Keratinocyte (primary cell): ENCODE results near the gene LGI4. TPM values are rescaled to one million over a fixed set of nuclear protein-coding genes. Genes with fewer than 3 reads are reported as not detected.
"Not testable (repeated sequence)": the region's sequence is repeated elsewhere in the genome, so short reads cannot be mapped to it uniquely, and the experiment has no call there.

Source experiments
- DNase-seq: peaks from one replicate; pipeline ENCODE4 v3.0.0-alpha.2; 2011; ENCODE audit warnings: low read depth, missing footprints, low spot score
- FAIRE-seq: peaks from 2 replicates; lab custom pipeline; 2011; peaks lifted over from hg19 to GRCh38; lab: Jason Lieb, UNC
- H2AFZ ChIP-seq: 2 replicates; pipeline ENCODE4 v1.6.0; 2012; ENCODE audit warnings: low read length, control low read depth, inconsistent platforms; ENCODE audit not compliant: control insufficient read depth
- H3K27ac ChIP-seq: 2 replicates; pipeline ENCODE4 v1.5.1; 2011; ENCODE audit warnings: low read length; ENCODE audit not compliant: control insufficient read depth, insufficient read depth
- H3K27me3 ChIP-seq: 3 replicates; pipeline ENCODE4 v1.6.0; 2011; ENCODE audit warnings: low read length; ENCODE audit not compliant: control insufficient read depth, insufficient read depth; ENCODE audit errors: extremely low read depth
- H3K36me3 ChIP-seq, 2 experiments: 2 replicates in 1 of 2; 3 replicates in 1 of 2; pipeline ENCODE4 v1.5.1; 2011; ENCODE audit warnings: low read length in 2 of 2, mild to moderate bottlenecking in 1 of 2; ENCODE audit not compliant: control insufficient read depth in 2 of 2, insufficient read depth in 2 of 2; ENCODE audit errors: extremely low read depth in 1 of 2
- H3K4me1 ChIP-seq: 3 replicates; pipeline ENCODE4 v1.5.1; 2011; ENCODE audit warnings: low read length; ENCODE audit not compliant: control insufficient read depth, insufficient read depth; ENCODE audit errors: extremely low read depth
- H3K4me2 ChIP-seq: 3 replicates; pipeline ENCODE4 v1.6.0; 2011; ENCODE audit warnings: low read depth, low read length; ENCODE audit not compliant: control insufficient read depth, insufficient read depth; ENCODE audit errors: extremely low read depth
- H3K4me3 ChIP-seq, 3 experiments: fragments of 200-600 bp in 1 of 3; sonication (generic) in 1 of 3; 2 replicates in 2 of 3; 3 replicates in 1 of 3; pipeline ENCODE4 v1.5.1; 2011 to 2016; ENCODE audit warnings: low read length in 3 of 3, mild to moderate bottlenecking in 3 of 3, control low read depth in 2 of 3, inconsistent platforms in 1 of 3, low read depth in 1 of 3, mixed read lengths in 1 of 3, mixed run types in 1 of 3, moderate library complexity in 1 of 3; ENCODE audit not compliant: control insufficient read depth in 2 of 3, insufficient read depth in 2 of 3; ENCODE audit errors: extremely low read depth in 1 of 3
- H3K79me2 ChIP-seq: 2 replicates; pipeline ENCODE4 v1.6.0; 2012; ENCODE audit warnings: low read length; ENCODE audit not compliant: control insufficient read depth, insufficient read depth
- H3K9ac ChIP-seq: 3 replicates; pipeline ENCODE4 v1.6.0; 2011; ENCODE audit warnings: low read length; ENCODE audit not compliant: control insufficient read depth, insufficient read depth; ENCODE audit errors: extremely low read depth
- H3K9me1 ChIP-seq: 3 replicates; pipeline ENCODE4 v1.6.0; 2011; ENCODE audit warnings: low read length; ENCODE audit not compliant: control insufficient read depth, insufficient read depth; ENCODE audit errors: extremely low read depth
- H3K9me3 ChIP-seq: 2 replicates; pipeline ENCODE4 v1.5.1; 2012; ENCODE audit warnings: low read depth, low read length; ENCODE audit not compliant: control insufficient read depth
- H4K20me1 ChIP-seq: 3 replicates; pipeline ENCODE4 v1.6.0; 2011; ENCODE audit warnings: low read length; ENCODE audit not compliant: control insufficient read depth, insufficient read depth; ENCODE audit errors: extremely low read depth
- EZH2 ChIP-seq: IDR thresholded peaks from one replicate; pipeline ENCODE4 v1.6.1; 2012; ENCODE audit warnings: inconsistent platforms, mild to moderate bottlenecking, low read length, moderate library complexity
- dilution Hi-C: fragments of 300-500 bp; cut with MboI; formaldehyde crosslinking; loops from one replicate; pipeline ENCODE4 v1.7.0; 2020; ENCODE audit warnings: low sequenced_read_pairs; ENCODE audit not compliant: extremely low pct_ligation_motif_present
- polyA plus RNA-seq, 5 experiments: library from polyadenylated mRNA; depleted of rRNA in 3 of 5; stranded (reverse) in 3 of 5; stranded (forward) in 1 of 5; unstranded in 1 of 5; fragments of >200 nt; gene quantifications; 1 replicate in 1 of 5; 2 replicates in 3 of 5; 3 replicates in 1 of 5; pipeline versions ENCODE4 v1.2.1 to v1.2.3, GENCODE V29; 2011 to 2012; ENCODE audit warnings: missing spikeins in 2 of 5, low read depth in 1 of 5, low replicate concordance in 1 of 5
- TF ChIP-seq, protein P1 (sequence below), 3 experiments: IDR thresholded peaks in 1 of 3; conservative IDR thresholded peaks in 1 of 3; optimal IDR thresholded peaks in 1 of 3; 2 replicates in 2 of 3; 3 replicates in 1 of 3; pipeline versions ENCODE3 to v1.5.1; 2011; ENCODE audit warnings: low read length in 3 of 3, mild to moderate bottlenecking in 3 of 3, moderate library complexity in 2 of 3, control low read depth in 1 of 3, inconsistent platforms in 1 of 3; ENCODE audit not compliant: insufficient read depth in 2 of 3; ENCODE audit errors: extremely low read depth in 1 of 3

LGI4 gene
- polyA plus RNA-seq, 1 donor (not counting 4 experiments of a cell fraction or from before 2014, with no cell fraction given): 0.01 TPM

DNA sequence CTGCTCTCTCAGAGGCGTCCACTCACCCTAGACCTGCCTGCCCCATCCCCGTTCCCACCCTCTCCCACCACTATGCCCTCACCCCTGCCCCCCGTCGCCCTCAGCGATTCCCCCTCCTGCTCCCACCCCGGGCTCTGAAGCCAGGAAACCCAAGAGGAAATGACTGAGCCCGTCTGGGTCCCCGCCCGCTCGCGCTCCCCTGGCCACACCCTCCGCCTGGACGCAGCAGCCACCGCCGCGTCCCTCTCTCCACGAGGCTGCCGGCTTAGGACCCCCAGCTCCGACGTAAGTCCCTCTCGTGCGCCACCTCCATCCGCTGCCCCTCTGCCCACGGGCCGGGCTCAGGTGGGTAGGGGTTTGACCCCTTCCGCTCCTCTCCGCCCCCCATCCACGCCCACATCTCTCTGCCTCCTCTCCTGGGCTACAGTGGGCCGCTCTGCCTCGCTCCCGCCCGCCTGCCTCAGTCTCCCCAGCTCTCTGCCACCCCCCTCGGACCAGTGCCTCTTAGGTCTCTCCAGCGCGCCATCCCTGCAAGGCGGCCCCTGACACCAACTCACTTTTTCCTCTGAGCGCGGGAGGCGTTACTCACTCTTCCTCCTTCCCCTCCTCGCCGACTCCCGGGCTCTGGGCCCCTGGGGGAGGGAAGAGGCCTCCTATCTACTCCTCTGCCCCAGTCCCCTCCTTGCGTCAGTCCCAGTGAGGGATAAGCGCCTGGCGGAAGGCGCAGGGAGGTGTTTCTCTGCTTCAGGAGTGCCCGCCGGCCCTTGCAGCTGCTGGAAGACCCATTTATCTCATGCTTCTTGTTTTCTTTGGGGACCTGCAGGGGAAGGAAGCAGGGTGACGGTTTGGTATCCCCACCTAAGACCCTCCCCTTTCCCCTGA, 19.9 kb upstream of the LGI4 start, which contains the start of gene FXYD5:
Gene FXYD5, plus strand, starts transcription at position 211 of the 882 bp plus-strand sequence. CDS start 816 bp downstream, outside the sequence.
- H3K9me3 ChIP-seq: no peaks in the 10 kb centered on the region
- FAIRE-seq (no peak), DNase-seq (no peak)
- TF ChIP-seq, protein P1, sequence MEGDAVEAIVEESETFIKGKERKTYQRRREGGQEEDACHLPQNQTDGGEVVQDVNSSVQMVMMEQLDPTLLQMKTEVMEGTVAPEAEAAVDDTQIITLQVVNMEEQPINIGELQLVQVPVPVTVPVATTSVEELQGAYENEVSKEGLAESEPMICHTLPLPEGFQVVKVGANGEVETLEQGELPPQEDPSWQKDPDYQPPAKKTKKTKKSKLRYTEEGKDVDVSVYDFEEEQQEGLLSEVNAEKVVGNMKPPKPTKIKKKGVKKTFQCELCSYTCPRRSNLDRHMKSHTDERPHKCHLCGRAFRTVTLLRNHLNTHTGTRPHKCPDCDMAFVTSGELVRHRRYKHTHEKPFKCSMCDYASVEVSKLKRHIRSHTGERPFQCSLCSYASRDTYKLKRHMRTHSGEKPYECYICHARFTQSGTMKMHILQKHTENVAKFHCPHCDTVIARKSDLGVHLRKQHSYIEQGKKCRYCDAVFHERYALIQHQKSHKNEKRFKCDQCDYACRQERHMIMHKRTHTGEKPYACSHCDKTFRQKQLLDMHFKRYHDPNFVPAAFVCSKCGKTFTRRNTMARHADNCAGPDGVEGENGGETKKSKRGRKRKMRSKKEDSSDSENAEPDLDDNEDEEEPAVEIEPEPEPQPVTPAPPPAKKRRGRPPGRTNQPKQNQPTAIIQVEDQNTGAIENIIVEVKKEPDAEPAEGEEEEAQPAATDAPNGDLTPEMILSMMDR (optimal IDR thresholded peaks at IDR 0.05 in 1 of 3, IDR thresholded peaks at IDR 0.05 in 1 of 3, conservative IDR thresholded peaks at IDR 0.05 in 1 of 3; ENCODE audit: extremely low read depth in 1 of 3, insufficient read depth in 2 of 3, low read length in 3 of 3): no peak
- TF ChIP-seq EZH2: no peak
- H3K27me3 ChIP-seq: no peaks in the 10 kb centered on the region
- H3K27ac ChIP-seq: peak within 1 kb of the TSS; percentile 66
- no peaks in the 10 kb centered on the region for H4K20me1 ChIP-seq
- dilution Hi-C loops: no loop called here
- peak within 1 kb of the TSS; percentile 90 for H2AFZ ChIP-seq
- H3K4me1 ChIP-seq: peaks cover 20% of the 10 kb centered on the region
- peak within 1 kb of the TSS; percentile 84 to 96 (median 90) for H3K4me3 ChIP-seq
- peaks cover 20 to 32% of the 10 kb centered on the region in 2 experiments for H3K36me3 ChIP-seq
- H3K9ac ChIP-seq: peak within 1 kb of the TSS; percentile 85
- peaks cover 36% of the 10 kb centered on the region for H3K79me2 ChIP-seq
- no peaks in the 10 kb centered on the region for H3K9me1 ChIP-seq
- H3K4me2 ChIP-seq: peak within 1 kb of the TSS; percentile 90

DNA sequence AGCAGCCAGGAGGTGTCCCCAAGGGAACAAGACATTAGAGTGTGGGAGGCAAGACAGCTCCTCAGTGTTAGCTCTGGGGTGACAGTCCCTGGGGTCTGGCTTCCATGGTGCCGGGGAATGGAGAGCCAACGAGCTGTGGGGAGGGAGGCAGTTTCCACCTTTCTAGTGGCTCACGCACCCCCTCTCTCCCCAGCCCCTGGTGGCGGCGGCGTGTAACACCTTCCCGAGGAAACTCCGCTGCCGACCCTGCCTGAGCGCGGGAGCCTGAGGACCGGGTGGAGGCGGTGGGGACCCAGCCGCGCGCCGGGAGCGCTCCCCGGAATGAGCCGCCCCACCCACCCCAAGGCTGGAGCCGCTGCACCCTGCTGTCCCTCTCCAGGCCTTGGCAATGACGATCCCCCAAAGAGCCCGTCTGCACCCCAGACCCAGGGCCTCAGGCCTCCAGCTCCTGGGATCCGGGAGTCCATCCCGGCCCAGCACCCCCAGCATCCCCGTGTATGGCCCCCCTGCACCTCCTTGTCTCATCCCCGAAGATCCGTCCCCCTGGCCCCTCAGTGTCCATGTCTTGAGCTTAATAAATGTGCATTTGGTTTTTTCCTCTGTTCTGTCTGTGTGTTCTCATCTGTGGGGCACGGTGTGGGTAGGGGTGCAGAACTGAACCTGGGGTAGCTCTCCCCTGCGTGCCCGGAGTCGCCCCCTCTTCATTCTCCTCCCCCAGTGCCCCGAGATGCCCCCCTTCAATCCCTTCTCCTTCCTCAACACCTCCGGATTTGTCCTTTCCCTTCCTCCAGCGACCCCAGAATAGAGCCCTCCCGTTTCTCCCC, 19.1 kb upstream of the LGI4 start:
- Histone ChIP-seq H3K4me1 (peaks cover 20% of the 10 kb centered on the region), H2AFZ (peak overlapping the region; percentile 90), H3K9me3 (no peaks in the 10 kb centered on the region), H3K4me3 (peak overlapping the region; percentile 75 to 96 (median 90)), H3K27ac (peak overlapping the region; percentile 66), H3K79me2 (peaks cover 36% of the 10 kb centered on the region), H3K27me3 (no peaks in the 10 kb centered on the region), H3K9ac (peak overlapping the region; percentile 85), H3K9me1 (no peaks in the 10 kb centered on the region), H3K36me3 (peaks cover 13 to 23% of the 10 kb centered on the region in 2 experiments), H3K4me2 (peak overlapping the region; percentile 90), H4K20me1 (no peaks in the 10 kb centered on the region)
- DNase-seq: no peak
- no peak for FAIRE-seq
- dilution Hi-C loops: no loop called here
- TF ChIP-seq, protein P1 (optimal IDR thresholded peaks at IDR 0.05 in 1 of 3, IDR thresholded peaks at IDR 0.05 in 1 of 3, conservative IDR thresholded peaks at IDR 0.05 in 1 of 3; ENCODE audit: extremely low read depth in 1 of 3, insufficient read depth in 2 of 3, low read length in 3 of 3): peak; percentile 56 to 76 (median 72)
- TF ChIP-seq EZH2: no peak

DNA sequence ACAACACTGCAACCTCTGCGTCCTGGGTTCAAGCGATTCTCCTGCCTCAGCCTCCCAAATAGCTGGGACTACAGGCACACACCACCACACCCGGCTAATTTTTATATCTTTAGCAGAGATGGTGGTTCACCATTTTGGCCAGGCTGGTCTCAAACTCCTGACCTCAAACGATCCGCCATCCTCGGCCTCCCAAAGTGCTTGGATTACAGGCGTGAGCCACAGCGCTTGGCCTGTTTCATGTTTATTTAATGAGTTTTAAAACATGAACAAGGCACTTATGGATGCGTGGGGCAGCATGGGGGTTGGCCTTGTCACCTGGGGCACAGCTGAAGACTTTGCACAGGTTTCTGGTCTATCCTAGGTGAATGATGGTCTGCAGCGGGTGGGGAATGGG, 18.3 kb upstream of the LGI4 start:
- DNase-seq, FAIRE-seq, H3K27ac ChIP-seq, H3K27me3 ChIP-seq, H3K9me3 ChIP-seq, H3K4me3 ChIP-seq, dilution Hi-C loops, H3K9ac ChIP-seq, H2AFZ ChIP-seq, H3K4me2 ChIP-seq, H3K9me1 ChIP-seq, H4K20me1 ChIP-seq: not testable (repeated sequence)
- Histone ChIP-seq H3K4me1 (peaks cover 20% of the 10 kb centered on the region), H3K36me3 (peaks cover 8 to 17% of the 10 kb centered on the region in 2 experiments), H3K79me2 (peaks cover 34% of the 10 kb centered on the region)
